Astrocyte of the spinal cord (primary cell): ENCODE measurements around the gene MGLL.

Experiments
- DNase-seq: peaks from one replicate; pipeline ENCODE4 v3.0.0; 2011; ENCODE audit warnings: low read depth, low spot score
- H3K4me3 ChIP-seq: 2 replicates; pipeline ENCODE4 v1.5.1; 2011; ENCODE audit warnings: low read depth, mild to moderate bottlenecking, low read length, moderate library complexity
- in situ Hi-C: cut with HindIII; loops from 2 replicates; pipeline ENCODE4 v1.10.0; 2017; ENCODE audit warnings: low sequenced_read_pairs
- TF ChIP-seq, protein P1 (sequence below): IDR thresholded peaks from 2 replicates; pipeline ENCODE4 v1.5.1; 2012; ENCODE audit warnings: low read depth, mild to moderate bottlenecking, low read length, inconsistent platforms

MGLL gene

DNA sequence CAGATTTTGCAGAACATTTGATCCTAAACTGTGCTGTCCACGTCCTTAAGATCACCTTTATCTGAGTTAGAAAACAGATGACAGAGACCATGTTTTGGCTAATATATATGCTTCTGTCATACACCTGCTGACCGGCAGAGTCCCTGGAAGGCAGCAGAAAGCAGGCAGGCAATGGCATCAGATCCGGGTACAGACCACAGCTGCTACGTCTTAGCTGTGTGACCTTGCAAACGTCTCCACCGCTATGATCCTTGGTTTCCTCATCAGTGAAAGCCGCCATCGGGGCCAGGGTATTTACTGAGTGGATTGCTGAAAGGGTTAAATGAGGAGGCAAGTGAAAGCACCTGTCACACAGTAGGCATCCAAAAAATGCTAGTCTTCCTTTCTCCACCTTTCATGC is 77.4 kb downstream of the MGLL start:
- TF ChIP-seq, protein P1, sequence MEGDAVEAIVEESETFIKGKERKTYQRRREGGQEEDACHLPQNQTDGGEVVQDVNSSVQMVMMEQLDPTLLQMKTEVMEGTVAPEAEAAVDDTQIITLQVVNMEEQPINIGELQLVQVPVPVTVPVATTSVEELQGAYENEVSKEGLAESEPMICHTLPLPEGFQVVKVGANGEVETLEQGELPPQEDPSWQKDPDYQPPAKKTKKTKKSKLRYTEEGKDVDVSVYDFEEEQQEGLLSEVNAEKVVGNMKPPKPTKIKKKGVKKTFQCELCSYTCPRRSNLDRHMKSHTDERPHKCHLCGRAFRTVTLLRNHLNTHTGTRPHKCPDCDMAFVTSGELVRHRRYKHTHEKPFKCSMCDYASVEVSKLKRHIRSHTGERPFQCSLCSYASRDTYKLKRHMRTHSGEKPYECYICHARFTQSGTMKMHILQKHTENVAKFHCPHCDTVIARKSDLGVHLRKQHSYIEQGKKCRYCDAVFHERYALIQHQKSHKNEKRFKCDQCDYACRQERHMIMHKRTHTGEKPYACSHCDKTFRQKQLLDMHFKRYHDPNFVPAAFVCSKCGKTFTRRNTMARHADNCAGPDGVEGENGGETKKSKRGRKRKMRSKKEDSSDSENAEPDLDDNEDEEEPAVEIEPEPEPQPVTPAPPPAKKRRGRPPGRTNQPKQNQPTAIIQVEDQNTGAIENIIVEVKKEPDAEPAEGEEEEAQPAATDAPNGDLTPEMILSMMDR = no peak
- no peak for DNase-seq
- in situ Hi-C loops = no loop called here
- no peak overlapping the region for H3K4me3 ChIP-seq

DNA sequence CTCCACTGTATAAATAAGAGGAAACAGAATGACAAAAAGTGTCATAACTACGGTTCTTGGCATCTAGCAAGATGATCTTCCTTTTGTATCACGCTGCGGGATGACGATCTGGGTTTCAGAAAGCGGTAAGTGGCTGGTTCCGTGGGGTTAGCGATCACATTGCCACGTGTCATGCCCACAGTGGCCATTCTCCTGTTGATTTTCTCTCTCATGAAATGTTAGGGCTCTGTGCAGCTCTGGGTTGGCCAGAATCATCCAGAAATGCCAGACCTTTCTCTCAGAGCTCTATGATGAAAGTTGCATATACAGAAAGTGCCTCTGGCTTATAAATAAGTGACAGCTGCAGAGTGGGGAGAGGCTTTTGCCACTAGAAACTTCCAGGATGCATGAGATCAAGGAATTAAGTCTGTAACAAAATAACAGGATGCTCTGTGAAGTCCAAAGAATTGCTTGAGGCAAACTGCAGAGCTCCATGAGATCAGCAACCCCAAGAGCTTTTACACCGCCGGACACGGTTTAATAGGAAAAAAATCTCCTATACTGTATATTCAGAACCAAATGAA is 78.0 kb downstream of the MGLL start:
- no peak for DNase-seq
- TF ChIP-seq, protein P1 = no peak
- no peak overlapping the region for H3K4me3 ChIP-seq
- in situ Hi-C loops = no loop called here

DNA sequence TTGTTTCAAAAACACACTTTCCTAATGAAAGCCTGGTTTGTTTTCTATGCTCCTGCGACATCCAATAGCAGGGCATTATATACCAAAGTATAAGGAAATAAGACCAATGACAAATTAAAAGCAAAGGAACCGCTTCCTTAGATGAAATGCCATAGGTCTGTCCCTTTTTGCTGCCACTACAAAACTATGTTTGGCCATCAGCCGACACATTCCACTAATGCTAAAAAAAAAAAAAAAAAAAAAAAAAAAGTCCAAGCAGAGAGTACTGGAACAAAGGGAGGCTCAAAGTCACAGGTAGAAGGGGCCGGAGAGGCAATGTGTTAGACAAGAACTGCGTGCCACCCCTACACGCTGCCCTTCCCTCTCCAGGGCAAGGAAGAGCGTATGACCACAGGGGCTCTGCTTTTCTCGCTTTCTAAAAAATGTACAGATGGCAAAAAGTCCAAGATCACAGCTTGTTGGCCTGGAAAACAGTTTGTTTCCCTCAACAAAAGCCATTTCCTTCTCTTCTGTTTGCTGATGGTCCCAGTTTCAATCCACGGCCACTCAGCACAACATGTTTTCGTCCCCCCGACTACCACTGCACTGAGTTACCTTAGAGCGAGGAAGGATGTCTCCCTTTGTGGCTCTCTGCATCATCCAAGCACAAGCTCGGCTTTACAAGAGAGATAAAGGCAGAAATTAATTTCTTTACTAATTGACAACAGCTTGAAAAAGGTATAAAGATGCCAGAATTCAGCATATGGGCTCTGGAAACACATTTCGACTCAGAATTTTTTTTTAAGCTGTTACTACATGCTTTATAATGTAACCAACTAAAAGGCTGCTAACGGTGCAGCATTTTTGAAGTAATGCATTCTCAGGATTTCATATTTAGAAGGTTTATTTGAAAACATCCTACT is 78.7 kb downstream of the MGLL start:
- in situ Hi-C loops = no loop called here
- TF ChIP-seq, protein P1 = no peak
- no peak for DNase-seq
- H3K4me3 ChIP-seq = no peak overlapping the region

DNA sequence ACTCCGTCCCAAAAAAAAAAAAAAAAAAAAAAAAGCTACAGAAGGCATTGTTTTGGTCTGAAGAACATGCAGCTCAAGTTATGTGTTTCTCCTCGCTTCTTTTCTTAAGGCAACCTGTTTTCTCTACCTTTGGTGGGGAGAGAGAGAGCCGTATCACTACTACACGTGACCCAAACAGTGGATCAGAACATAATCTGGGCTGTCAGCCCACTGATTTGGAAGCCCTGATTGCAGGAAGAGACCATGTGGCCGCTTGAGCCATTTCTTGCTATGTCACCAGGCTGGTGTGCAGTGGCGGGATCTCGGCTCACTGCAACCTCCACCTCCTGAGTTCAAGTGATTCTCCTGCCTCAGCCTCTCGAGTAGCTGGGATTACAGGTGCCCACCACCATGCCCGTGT is 79.7 kb downstream of the MGLL start:
- no peak overlapping the region for H3K4me3 ChIP-seq
- TF ChIP-seq, protein P1 = no peak
- no peak for DNase-seq
- in situ Hi-C loops = no loop called here

- TF ChIP-seq, protein P1 = no peak
- DNase-seq = no peak
- H3K4me3 ChIP-seq = no peak overlapping the region
- in situ Hi-C loops = no loop called here
Observed at GRCh38 chr3:127741690-127742089, 80.6 kb downstream of the MGLL start.

DNA sequence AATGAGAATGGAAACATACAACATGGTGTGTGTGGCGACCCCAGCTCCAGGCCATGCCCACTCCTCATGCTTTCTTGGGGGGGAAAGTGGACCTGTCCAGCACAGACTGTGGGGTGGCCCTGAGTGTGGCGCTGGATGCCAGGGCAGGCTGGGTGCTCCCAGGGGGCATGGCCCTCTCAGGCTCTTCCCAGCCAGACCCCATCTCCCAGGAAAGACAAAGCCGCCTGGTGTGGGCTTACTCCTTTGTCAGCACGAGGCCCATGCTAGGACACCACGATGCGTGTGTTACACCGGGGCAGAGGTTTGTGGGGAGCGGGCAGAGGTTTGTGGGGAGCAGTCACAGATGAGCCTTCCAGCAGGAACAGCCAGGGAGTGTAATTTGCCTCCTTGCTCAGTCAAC is 81.1 kb downstream of the MGLL start:
- H3K4me3 ChIP-seq = no peak overlapping the region
- in situ Hi-C loops = no loop called here
- TF ChIP-seq, protein P1 = no peak
- no peak for DNase-seq
